GM12892 (cell line): ENCODE results near the gene KIRREL3.

ENCODE experiments used
- POLR2A ChIP-seq: IDR thresholded peaks from 2 replicates; pipeline ENCODE4 v1.6.1; 2011; ENCODE audit warnings: low read depth, low read length, control low read depth
- POLR2AphosphoS5 ChIP-seq: IDR thresholded peaks from 2 replicates; pipeline ENCODE4 v1.6.1; 2011; ENCODE audit warnings: low read depth, low read length, control low read depth
- TAF1 ChIP-seq: IDR thresholded peaks from 2 replicates; pipeline ENCODE4 v1.6.1; 2011; ENCODE audit warnings: low read depth, mild to moderate bottlenecking, control low read depth, low read length, borderline replicate concordance

- no peak for TF ChIP-seq POLR2A
- TF ChIP-seq POLR2AphosphoS5: no peak
- no peak for TF ChIP-seq TAF1
These were observed 436.0 kb downstream of the KIRREL3 start for GRCh38 chr11:126564566-126564965.
